GM19438 (cell line): ENCODE data around the gene DPRX.

Experiments used
- ATAC-seq: cut with Tn5 transposase; IDR thresholded peaks from one replicate; pipeline ENCODE4 v1.9.1; 2021; ENCODE audit warnings: low read depth; ENCODE audit not compliant: unreplicated experiment

Gene DPRX, protein sequence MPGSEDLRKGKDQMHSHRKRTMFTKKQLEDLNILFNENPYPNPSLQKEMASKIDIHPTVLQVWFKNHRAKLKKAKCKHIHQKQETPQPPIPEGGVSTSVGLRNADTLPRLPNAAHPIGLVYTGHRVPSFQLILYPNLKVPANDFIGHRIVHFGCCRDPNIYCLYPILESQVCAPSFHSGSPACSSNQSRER

DNA sequence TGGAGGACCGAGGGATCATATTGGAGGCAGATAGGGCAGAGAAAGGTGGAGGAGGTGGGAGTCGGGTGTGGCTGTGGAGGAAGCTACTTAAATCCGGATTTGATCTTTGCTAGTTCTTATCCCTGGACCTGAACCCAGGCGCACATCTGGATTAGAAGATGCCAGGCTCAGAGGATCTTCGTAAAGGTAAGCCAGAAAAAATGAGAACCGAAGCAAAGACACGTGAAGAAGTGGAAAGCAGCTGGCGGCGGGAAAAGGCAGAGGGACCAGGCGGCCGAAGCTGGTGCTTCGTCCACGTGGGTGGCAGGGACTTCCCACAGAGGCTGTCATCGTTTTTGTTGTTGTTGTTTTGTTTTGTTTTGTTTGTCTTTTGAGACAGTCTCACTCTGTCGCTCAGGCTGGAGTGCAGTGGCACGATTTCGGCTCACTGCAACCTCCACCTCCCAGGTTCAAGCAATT, at the start of gene DPRX:
DPRX (plus strand) TSS at position 51 of the 459 bp plus-strand sequence; CDS start at position 159, 108 bp downstream.
- no peak for ATAC-seq

DNA sequence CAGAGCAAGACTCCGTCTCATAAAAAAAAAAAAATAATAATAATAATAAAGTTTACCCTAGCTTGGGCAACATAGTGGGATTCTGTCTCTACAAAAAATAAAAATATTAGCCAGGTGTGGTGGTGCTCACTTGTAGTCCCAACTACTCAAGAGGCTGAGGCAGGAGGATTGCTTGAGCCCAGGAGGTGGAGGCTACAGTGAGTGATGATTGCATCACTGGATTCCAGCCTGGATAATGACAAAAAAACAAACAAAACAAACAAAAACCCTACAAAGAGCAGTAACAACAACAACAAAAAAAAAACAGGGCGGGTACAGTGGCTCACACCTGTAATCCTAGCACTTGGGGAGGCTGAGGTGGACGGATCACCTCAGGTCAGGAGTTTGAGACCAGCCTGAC, 48.6 kb upstream of the DPRX start:
- no peak for ATAC-seq

- no peak for ATAC-seq
Measured at GRCh38 chr19:53586277-53586691, 45.5 kb upstream of the DPRX start.

DNA sequence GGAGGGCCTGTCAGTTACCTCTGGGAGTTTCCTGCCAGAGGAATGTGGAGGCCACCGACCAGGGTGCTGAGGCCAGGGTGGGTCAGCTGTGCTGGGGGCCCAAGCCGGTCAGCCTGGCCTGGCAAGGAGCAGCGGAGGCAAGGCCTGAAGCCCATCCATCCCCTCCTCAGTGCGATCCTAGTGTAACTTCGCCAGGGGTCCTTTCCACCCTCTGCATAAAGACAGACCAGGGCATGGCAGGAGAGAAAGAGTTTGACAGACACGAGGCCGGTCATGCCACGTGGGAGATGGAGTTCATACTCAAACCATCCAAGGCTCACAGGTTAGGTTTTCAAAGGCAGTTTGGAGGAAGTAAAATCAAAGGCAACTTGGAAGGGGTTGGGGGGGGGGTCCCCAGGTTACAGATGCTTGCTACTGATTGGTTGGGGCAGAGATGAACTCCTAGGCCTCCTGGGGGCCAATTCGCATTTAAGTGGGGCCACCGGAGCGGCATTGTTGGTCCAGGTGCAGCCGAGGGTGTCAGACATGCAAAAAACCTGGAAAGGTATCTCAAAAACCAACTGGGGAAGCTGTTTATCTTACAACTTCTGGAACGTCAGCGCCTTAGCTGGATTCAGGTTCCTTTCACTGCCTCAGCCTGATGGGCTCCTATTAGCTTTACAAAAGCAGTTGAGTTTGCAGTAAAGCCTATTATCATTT, 36.8 kb upstream of the DPRX start:
- no peak for ATAC-seq

GRCh38 chr19:53595510-53595867, 36.3 kb upstream of the DPRX start:
- no peak for ATAC-seq

GRCh38 chr19:53596056-53596455, 35.7 kb upstream of the DPRX start:
- no peak for ATAC-seq

DNA sequence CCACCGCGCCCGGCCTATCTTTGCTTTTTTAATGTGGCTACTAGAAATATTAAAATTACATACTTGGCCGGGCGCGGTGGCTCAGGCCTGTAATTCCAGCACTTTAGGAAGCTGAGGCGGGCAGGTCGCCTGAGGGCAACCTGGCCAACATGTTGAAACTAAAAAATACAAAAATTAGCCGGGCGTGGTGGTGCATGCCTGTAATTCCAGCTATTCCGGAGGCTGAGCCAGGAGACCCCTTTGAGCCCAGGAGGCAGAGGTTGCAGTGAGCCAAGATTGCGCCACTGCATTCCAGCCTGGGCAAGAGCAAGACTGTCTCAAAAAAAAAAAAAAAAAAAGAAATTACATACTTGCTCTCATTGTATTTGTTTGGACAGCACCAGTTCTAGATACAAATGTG, 34.8 kb upstream of the DPRX start:
- ATAC-seq: no peak

DNA sequence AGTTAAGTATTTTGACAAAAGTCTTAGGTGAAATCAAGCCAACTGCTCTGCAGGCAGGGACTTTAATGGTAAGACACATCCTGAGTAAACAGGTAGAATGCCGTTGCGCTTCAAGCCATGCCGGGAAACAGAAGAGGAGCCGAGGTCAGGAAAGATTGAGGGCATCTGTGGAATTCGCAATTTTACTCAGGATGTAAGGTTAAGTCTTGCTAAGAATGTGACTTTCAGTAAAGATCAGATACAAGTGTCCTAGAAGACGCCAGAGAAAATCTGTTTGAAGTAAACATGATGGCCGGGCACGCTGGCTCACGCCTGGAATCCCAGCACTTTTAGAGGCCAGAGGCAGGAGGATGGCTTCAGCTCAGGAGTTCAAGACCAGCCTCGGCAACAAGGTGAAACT, 33.4 kb upstream of the DPRX start:
- no peak for ATAC-seq

- no peak for ATAC-seq
Measured at GRCh38 chr19:53600217-53600616, 31.6 kb upstream of the DPRX start.

DNA sequence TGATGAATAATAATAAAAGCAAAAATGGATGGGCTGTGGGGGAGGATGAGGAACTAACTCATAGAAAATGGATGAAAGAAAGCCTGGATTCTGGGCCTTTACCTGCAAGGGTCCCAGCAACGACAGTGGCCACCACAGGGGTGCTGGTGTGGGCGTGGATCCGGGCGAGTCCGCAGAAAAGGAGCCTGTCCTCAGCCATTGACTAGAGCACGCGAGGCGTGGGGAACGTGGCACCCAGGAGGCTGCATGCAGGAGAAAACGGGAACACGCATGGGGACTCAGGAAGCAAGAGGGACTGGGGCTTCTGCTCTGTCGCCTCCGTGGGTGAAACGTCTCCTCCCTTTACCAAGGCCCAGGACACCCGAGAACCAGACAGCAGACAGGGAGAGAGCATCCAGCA, 25.8 kb upstream of the DPRX start:
- ATAC-seq: no peak

- ATAC-seq: no peak
Measured at GRCh38 chr19:53608381-53608780, 23.4 kb upstream of the DPRX start.

- no peak for ATAC-seq
Measured at GRCh38 chr19:53612762-53613526, 18.9 kb upstream of the DPRX start.

DNA sequence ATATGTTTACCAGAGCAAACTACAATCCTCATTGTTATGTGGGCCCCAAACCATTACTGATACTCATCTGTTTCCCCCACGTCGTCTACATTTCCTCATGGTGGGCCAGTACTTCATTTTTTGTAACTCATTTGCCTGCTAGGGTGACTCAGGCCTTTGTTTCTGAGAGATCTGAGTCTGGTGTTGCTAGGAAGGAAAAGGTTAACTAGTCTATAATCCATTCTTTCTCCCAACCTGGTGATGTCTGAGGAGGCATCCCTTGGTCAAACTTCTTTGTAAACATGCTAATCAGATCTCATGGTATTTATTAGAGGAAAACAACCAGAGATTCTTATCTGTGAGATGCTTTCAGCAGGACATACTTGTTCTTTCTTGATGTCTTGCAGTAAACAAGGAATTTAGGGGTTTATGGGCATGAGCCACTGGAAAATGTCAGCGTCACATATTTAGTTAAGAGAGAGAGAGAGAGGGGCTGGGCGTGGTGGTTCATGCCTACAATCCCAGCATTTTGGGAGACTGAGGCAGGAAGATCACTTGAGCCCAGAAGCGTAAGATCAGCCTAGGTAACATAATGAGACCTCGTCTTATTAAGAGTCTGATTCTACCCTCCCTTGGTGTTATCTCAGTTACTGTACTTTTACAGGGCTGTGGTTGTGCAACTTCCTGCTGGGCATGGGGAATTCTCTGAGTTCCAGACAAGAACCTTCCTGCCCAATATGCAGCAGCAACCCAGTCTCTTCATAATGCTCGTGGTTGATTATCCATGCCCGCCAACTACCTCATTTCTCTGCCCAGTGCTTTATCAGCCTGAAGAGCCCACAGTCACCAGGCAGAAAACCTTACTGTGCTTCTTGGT, 9.7 kb upstream of the DPRX start:
- no peak for ATAC-seq

GRCh38 chr19:53624771-53625545, 6.8 kb upstream of the DPRX start:
- no peak for ATAC-seq

- no peak for ATAC-seq
Measured at GRCh38 chr19:53626486-53626885, 5.3 kb upstream of the DPRX start.

- no peak for ATAC-seq
Measured at GRCh38 chr19:53626976-53627375, 4.8 kb upstream of the DPRX start.

- ATAC-seq: no peak
Measured at GRCh38 chr19:53634768-53635167, 3.0 kb downstream of the DPRX start.

DNA sequence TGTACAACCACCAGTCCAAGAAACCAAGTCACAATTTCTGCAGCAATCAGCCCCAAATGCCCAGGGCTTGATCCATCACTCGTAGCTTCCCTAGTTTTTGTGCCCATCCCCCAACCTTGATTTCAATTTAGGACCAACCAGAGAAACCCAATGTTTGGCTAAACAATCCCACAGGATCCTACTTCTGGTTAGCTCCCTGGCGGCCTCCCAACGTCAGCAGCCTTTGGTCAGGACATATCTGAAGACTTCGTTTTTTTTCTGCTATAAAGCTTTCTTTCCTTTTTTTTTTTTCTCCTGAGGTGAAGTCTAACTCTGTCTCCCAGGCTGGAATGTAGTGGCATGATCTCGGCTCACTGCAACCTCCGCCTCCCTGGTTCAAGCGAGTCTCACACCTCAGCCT, 7.7 kb downstream of the DPRX start:
- no peak for ATAC-seq

GRCh38 chr19:53642381-53643099, 10.7 kb downstream of the DPRX start:
- ATAC-seq: no peak
